HG03457 (cell line): Measurements from ENCODE around the gene COG5.
"Not testable (repeated sequence)": the region's sequence is repeated elsewhere in the genome, so short reads cannot be mapped to it uniquely, and the experiment has no call there.

Source experiments
- ATAC-seq: cut with Tn5 transposase; IDR thresholded peaks from one replicate; pipeline ENCODE4 v1.9.1; 2021; ENCODE audit warnings: moderate number of reproducible peaks; ENCODE audit not compliant: unreplicated experiment

Gene COG5

DNA sequence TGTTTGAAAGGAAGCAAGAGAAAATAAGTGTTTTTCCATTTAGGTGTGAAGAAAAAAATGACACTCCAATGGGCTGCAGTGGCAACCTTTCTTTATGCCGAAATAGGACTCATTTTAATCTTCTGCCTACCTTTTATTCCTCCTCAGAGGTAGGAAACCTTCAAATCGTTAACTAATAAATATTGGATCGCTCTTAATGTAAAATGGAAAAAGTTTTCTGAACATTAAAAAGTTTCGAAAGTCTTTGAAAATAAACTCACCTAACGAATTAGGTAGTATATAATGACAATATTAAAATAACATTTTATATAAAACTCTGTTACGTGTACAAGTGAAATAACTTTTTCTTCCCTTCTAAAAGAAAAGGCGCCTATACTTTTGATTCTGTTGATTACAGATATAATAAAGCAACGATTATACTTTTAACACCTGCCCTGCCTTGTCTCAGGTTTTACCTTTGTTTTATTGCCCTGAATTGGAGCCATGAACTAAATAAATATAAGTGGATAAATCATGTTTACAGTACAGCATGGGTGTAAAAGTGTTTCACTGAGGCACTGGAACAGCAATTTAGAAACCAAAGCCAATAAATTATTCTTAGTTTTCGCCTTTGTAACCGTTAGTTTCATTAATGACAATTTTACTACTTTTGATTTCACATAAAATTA is 17.1 kb upstream of the COG5 start:
- ATAC-seq, result no peak

DNA sequence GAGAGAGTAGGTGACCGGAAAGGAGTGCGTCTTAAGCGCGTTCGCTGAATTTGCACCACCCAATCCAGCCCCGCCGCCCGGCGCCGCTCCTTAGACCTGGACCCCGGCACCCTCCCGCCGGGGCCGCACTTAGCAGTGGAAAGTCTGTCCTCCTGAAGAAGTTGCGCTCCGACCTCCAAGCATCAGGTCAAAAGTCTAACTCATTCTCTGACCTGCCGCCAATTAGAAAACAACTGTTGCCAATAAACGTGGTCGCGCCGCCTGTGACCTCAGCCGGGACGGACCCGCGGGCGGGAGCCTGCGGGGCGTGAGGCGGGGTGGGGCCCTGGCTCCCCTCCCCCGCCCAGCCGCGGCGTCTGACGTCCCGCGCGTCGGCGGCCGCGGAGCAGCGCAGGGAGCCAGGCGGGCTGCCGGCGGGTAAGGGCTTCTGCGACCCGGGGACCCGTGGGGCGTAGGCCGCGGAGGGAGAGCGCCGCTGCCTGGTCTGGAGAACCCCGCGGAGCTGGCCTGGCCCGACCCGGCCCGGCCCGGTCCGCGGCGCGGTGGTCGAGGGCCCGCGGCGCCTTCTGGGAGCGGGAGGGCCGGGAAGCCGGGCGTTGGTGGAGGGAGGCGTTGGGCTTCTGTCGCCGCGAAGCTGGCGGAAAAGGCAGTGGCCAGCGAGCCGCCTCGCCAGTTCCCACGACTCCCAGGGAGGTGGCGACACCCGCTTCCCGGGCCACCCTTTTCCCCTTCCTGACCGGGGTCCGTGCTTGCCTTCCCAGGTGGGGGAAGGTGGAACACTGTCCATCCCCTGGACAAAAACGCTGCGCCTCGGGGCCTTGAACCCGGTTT is 16.4 kb upstream of the COG5 start, which contains the start of gene BCAP29:
BCAP29 (plus strand) TSS at position 362 of the 831 bp plus-strand sequence. CDS start 527 bp downstream, outside the sequence.
- ATAC-seq, result peak; percentile 81

DNA sequence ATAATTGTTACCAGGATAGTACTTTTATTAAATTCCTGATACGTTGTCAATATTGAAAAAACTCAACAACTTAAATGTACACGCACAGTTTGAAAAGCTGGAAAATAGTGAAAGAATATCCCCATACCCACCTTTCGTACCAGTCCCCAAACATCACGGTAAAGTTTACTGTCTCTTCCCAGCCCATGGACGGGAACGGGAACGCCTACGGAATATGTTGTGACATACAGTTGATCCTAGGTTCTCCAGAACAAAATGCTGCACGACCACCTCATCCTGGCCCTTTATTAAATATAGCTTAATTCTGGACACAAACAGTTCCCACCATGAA is 15.8 kb upstream of the COG5 start:
- no peak for ATAC-seq

GRCh38 chr7:107573537-107573936 is 9.8 kb upstream of the COG5 start:
- no peak for ATAC-seq

GRCh38 chr7:107570298-107570697 is 6.6 kb upstream of the COG5 start:
- ATAC-seq, result no peak

GRCh38 chr7:107564553-107565298 is 1.0 kb upstream of the COG5 start:
- ATAC-seq, result no peak

DNA sequence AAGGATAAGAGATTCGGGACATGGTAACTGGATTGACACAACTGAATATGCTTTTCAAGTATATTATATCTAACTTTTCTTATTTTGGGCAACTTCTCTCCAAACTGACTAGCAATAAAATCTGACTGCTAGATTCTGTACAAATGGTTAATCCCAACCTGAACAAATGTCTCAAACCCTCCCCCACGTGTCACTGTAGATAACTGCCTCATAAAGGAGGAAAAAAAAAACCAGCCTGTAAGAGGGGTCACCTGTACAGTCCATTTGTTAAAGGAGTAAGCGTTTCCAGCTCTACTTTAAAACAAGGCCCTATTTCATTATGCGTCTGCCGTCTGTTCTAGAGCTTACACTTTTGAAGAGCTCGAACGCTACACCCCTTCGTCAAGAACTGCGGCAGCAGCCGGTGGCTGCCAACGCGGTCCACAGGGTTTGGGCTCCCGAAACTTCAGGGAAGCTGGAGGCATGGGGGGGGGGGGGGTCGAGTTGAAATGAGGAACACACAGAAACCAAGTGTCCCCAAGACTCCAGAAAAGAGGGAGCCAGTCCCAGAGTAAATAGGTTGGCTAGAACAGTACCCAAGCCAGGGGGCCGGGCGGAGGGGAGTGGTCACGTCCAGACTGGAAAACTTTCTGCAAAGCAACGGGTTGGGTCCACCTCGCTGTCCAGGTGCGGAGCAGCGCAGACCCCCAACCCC is 492 bp downstream of the COG5 start:
- peak; percentile 50 for ATAC-seq

GRCh38 chr7:107560898-107561516 is 2.7 kb downstream of the COG5 start:
- no peak for ATAC-seq

DNA sequence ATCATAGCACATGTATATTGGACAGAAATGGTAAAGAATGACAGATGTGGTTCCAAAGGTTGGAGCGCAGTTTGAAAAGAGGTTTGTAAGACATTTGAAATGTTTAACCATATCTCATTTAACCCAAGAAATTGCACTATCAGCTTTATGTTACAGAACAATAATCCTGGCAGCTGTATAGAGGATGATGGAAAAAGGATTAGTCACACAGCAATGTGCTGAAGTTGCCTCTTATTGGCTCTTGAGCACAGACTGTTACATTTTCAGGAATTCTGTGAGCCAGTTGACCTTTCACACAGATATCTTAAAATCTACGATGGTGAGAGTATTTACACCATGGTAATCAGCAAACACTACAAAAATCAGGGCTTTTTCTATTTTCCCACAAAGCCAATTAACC is 3.9 kb downstream of the COG5 start:
- no peak for ATAC-seq

- no peak for ATAC-seq
Observed at GRCh38 chr7:107555893-107556292, 7.8 kb downstream of the COG5 start.

GRCh38 chr7:107551936-107552335 is 11.8 kb downstream of the COG5 start:
- no peak for ATAC-seq

GRCh38 chr7:107544848-107545591 is 18.7 kb downstream of the COG5 start:
- no peak for ATAC-seq

DNA sequence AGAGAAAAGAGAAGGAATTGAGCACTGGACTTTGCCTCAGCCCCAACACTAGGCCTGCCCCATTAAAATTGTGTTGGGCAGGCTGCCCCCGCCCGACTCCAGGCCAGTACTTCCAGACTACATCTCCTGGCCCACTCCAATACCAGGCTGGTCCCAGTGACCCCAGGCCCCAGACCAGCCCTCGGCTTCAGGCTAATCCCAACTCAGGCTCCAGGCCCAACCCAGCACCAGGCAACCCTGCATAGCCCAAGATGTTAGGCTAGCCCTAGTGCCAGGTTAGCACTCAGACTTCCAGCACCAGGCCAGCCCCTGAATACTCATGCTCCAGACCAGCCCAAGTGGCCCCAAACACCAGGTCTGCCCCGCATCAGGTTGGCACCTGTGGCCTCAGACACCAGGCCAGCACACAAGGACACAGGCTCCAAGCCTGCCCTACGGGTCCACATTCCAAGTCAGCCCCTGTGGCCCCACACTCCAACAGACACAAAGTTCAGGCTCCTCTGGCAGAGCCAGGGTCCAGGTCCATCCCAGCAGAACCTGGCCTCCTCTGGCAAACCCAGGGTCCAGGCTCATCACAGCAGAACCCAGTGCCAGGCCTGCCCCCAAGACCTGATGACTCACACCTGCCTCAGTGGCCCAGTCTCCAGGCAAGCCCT is 20.3 kb downstream of the COG5 start:
- ATAC-seq, result no peak

DNA sequence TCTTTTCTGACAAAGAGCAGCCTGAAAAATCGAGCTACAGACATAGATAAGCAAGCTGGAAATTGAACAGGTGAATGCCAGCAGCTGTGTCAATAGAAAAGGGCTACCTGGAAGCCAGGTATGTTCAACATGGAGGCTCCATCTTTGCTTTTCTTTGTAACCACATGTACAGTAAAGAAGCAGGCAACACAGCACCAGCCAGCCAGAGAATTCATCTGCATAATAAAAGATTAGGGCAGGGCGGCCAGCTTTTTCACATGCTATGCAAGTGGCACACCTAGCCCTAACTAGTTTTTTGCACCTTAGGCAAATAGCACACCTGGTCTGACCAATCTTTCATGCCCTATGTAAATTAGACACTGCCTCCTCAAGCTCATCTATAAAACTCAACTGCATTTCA is 25.7 kb downstream of the COG5 start:
- ATAC-seq, result no peak

DNA sequence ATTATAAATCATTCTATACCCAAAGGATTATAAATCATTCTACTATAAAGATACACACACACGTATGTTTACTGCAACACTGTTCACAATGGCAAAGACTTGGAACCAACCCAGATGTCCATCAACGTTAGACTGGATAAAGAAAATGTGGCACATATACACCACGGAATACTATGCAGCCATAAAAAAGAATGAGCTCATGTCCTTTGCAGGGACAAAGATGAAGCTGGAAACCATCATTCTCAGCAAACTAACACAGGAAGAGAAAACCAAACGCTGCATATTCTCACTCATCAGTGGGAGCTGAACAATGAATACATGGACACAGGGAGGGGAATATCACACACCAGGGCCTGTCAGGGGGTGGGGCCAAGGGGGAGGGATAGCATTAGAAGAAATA is 26.5 kb downstream of the COG5 start:
- not testable (repeated sequence) for ATAC-seq

DNA sequence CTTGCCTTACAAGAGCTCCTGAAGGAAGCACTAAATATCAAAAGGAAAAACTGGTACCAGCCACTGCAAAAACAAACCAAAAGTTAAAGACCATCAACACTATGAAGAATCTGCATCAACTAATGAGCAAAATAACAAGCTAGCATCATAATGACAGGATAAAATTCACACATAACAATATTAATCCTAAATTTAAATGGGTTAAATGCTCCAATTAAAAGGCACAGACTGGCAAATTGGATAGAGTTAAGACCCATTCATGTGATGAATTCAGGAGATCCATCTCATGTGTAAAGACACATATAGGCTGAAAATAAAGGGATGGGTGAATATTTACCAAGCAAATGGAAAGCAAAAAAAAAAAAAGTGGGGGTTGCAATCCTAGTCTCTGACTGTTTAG is 29.6 kb downstream of the COG5 start:
- ATAC-seq, result no peak

GRCh38 chr7:107530751-107531150 is 33.0 kb downstream of the COG5 start:
- no peak for ATAC-seq

DNA sequence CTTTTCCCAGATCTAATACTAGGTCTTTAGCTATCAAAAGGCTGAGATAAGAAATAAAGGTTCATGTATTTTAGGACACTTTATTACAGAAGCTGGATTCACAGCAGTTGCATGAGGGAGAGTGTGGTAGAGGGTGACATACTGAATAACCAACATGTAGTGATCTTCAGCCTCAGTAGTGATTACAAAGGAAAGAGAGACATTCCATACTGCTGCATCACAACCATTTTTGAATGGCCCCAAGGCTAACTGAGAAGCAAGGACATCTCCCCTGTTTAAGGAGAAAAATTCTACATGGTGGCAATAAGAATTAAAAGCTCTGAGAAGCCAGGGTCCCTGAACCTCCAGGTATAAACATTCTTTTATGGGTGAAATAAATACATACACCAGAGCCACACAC is 35.3 kb downstream of the COG5 start:
- no peak for ATAC-seq

DNA sequence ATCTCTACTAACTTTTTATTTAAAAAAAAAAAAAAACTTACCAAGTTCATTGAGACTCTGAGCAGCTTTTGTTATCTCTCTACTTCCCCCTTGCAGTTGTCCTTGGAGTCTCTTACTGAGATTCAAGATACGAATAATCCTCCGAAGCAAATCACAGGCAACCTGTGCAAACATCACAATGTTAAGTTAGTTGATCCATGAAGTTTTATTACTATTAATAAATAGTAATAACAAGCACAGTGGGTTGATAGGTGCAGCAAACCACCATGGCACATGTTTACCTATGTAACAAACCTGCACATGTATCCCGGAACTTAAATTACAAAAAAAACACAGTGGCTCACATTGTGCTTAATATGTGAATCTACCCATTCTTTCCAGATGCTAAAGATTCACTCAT is 36.5 kb downstream of the COG5 start:
- no peak for ATAC-seq

- ATAC-seq, result no peak
Observed at GRCh38 chr7:107526672-107527071, 37.0 kb downstream of the COG5 start.
